ENCODE measurements around the gene CCDC88A.
"Not testable (repeated sequence)": the region's sequence is repeated elsewhere in the genome, so short reads cannot be mapped to it uniquely, and the experiment has no call there.

CCDC88A gene

GRCh38 chr2:55384786-55385185, 34.9 kb downstream of the CCDC88A start:
- no peak for DNase-seq (ENCODE audit: low read depth in 3 of 3)

GRCh38 chr2:55371376-55371775, 48.3 kb downstream of the CCDC88A start:
- no peak for DNase-seq (ENCODE audit: low read depth in 3 of 3)

GRCh38 chr2:55370208-55370607, 49.4 kb downstream of the CCDC88A start:
- no peak for DNase-seq (ENCODE audit: low read depth in 3 of 3)

GRCh38 chr2:55365303-55365702, 54.4 kb downstream of the CCDC88A start:
- DNase-seq (ENCODE audit: low read depth in 3 of 3) = no peak

- DNase-seq (ENCODE audit: low read depth in 3 of 3) = no peak
Measured at GRCh38 chr2:55364189-55365055, 55.2 kb downstream of the CCDC88A start.

- no peak for DNase-seq (ENCODE audit: low read depth in 3 of 3)
Measured at GRCh38 chr2:55363636-55364035, 56.0 kb downstream of the CCDC88A start.

- no peak for DNase-seq (ENCODE audit: low read depth in 3 of 3)
Measured at GRCh38 chr2:55361465-55362189, 58.0 kb downstream of the CCDC88A start.

GRCh38 chr2:55358451-55358850, 61.2 kb downstream of the CCDC88A start:
- no peak for DNase-seq (ENCODE audit: low read depth in 3 of 3)

GRCh38 chr2:55357927-55358326, 61.7 kb downstream of the CCDC88A start:
- DNase-seq (ENCODE audit: low read depth in 3 of 3) = no peak

GRCh38 chr2:55357164-55357563, 62.5 kb downstream of the CCDC88A start:
- DNase-seq (ENCODE audit: low read depth in 3 of 3) = no peak

- DNase-seq (ENCODE audit: low read depth in 3 of 3) = not testable (repeated sequence)
Measured at GRCh38 chr2:55356136-55356535, 63.5 kb downstream of the CCDC88A start.

- no peak for DNase-seq (ENCODE audit: low read depth in 3 of 3)
Measured at GRCh38 chr2:55355451-55355850, 64.2 kb downstream of the CCDC88A start.

- DNase-seq (ENCODE audit: low read depth in 3 of 3) = no peak
Measured at GRCh38 chr2:55351672-55352071, 68.0 kb downstream of the CCDC88A start.

GRCh38 chr2:55345064-55345463, 74.6 kb downstream of the CCDC88A start:
- no peak for DNase-seq (ENCODE audit: low read depth in 3 of 3)

- no peak for DNase-seq (ENCODE audit: low read depth in 3 of 3)
Measured at GRCh38 chr2:55338268-55338667, 81.4 kb downstream of the CCDC88A start.

- DNase-seq (ENCODE audit: low read depth in 3 of 3) = no peak
Measured at GRCh38 chr2:55334728-55335127, 84.9 kb downstream of the CCDC88A start.

- DNase-seq (ENCODE audit: low read depth in 3 of 3) = no peak
Measured at GRCh38 chr2:55330541-55331297, 88.9 kb downstream of the CCDC88A start.

- DNase-seq (ENCODE audit: low read depth in 3 of 3) = no peak
Measured at GRCh38 chr2:55327470-55328230, 92.0 kb downstream of the CCDC88A start.

- no peak for DNase-seq (ENCODE audit: low read depth in 3 of 3)
Measured at GRCh38 chr2:55314985-55315384, 104.7 kb downstream of the CCDC88A start.

GRCh38 chr2:55311444-55311870, 108.2 kb downstream of the CCDC88A start:
- DNase-seq (ENCODE audit: low read depth in 3 of 3) = peak in 2 of 3 experiments; percentile 8 to 33

- no peak for DNase-seq (ENCODE audit: low read depth in 3 of 3)
Measured at GRCh38 chr2:55309446-55309845, 110.2 kb downstream of the CCDC88A start.
